Tibial nerve (tissue), 4 donors: Measurements from ENCODE around the gene FOXJ3. TPM values are rescaled to one million over a fixed set of nuclear protein-coding genes. Genes with fewer than 3 reads are reported as not detected.

Source experiments
- DNase-seq, 2 donors: peaks; one replicate each; pipeline ENCODE4 v3.0.0-alpha.2; 2019; ENCODE audit warnings: low spot score in 2 of 2
- H3K27ac ChIP-seq, 4 donors: fragments of 200-600 bp; sonication (generic) in 3 of 4; one replicate each; pipeline ENCODE4 v1.5.1; 2017 to 2019; ENCODE audit warnings: mild to moderate bottlenecking in 1 of 4
- H3K27me3 ChIP-seq, 2 donors: fragments of 200-600 bp; sonication (generic) in 1 of 2; one replicate each; pipeline versions ENCODE4 v1.5.1 to v1.6.0; 2017 to 2019
- H3K36me3 ChIP-seq, 3 donors: fragments of 200-600 bp; sonication (generic); one replicate each; pipeline ENCODE4 v1.5.1; 2018 to 2019
- H3K4me1 ChIP-seq, 4 donors: fragments of 200-600 bp; sonication (generic) in 3 of 4; one replicate each; pipeline ENCODE4 v1.5.1; 2017 to 2019
- H3K4me3 ChIP-seq, 4 donors: fragments of 200-600 bp; sonication (generic) in 3 of 4; one replicate each; pipeline ENCODE4 v1.5.1; 2017 to 2019; ENCODE audit warnings: mild to moderate bottlenecking in 1 of 4, moderate library complexity in 1 of 4
- H3K9me3 ChIP-seq, 4 donors: fragments of 200-600 bp; sonication (generic) in 3 of 4; one replicate each; pipeline ENCODE4 v1.5.1; 2017 to 2019
- CTCF ChIP-seq, 5 experiments: fragments of 200-600 bp in 3 of 5; fragments of 450-650 bp in 2 of 5; sonication (generic) in 3 of 5; IDR thresholded peaks; one replicate each; pipeline ENCODE4 v1.5.1; 2016 to 2019; ENCODE audit warnings: antibody characterized with exemption in 5 of 5, mild to moderate bottlenecking in 3 of 5, moderate library complexity in 2 of 5
- EP300 ChIP-seq, 2 donors: sonication (generic); formaldehyde crosslinking; IDR thresholded peaks; one replicate each; pipeline ENCODE4 v1.6.1; 2017; ENCODE audit warnings: antibody characterized with exemption in 2 of 2, mild to moderate bottlenecking in 1 of 2
- POLR2A ChIP-seq, 2 donors: fragments of 450-650 bp; IDR thresholded peaks; one replicate each; pipeline ENCODE4 v1.6.1; 2017; ENCODE audit warnings: antibody characterized with exemption in 2 of 2, mild to moderate bottlenecking in 2 of 2, moderate library complexity in 2 of 2
- WGBS, 2 donors: methylation state at CpG; one replicate each; pipeline ENCODE4 v1.1.5; 2018; 5-methylcytosine and 5-hydroxymethylcytosine counted together
- total RNA-seq, 4 donors: library from RNA; depleted of rRNA; stranded (reverse); fragments of >200 nt; gene quantifications; one replicate each; pipeline ENCODE4 v1.1.0, GENCODE V29; 2016

FOXJ3 gene
- total RNA-seq, 4 donors from 2014 or later, result 42.7 to 68.1 (median 64.5) TPM

GRCh38 chr1:42189931-42190853 lies 144.8 kb downstream of the FOXJ3 start:
- H3K4me3 ChIP-seq, result no peak overlapping the region
- DNase-seq, result no peak
- peaks cover 0 to 6% (median 0%) of the 10 kb centered on the region in 4 donors for H3K4me1 ChIP-seq
- H3K36me3 ChIP-seq, result peaks cover 0 to 62% (median 3%) of the 10 kb centered on the region in 3 donors
- 85 to 88% methylated on average over 6 of the region's 6 CpGs for WGBS, 2 donors
- no peaks in the 10 kb centered on the region for H3K9me3 ChIP-seq
- TF ChIP-seq EP300 (IDR thresholded peaks at IDR 0.05), result no peak
- no peak for TF ChIP-seq CTCF (IDR thresholded peaks at IDR 0.05)
- TF ChIP-seq POLR2A (IDR thresholded peaks at IDR 0.05), result no peak
- H3K27me3 ChIP-seq, result no peaks in the 10 kb centered on the region
- no peak overlapping the region for H3K27ac ChIP-seq

- peaks cover 0 to 57% (median 3%) of the 10 kb centered on the region in 3 donors for H3K36me3 ChIP-seq
- H3K27ac ChIP-seq, result peak overlapping the region in 1 of 4 donors; percentile 18
Measured at GRCh38 chr1:42186152-42186551, 148.9 kb downstream of the FOXJ3 start.

GRCh38 chr1:42184616-42185015 lies 150.4 kb downstream of the FOXJ3 start:
- Histone ChIP-seq H3K36me3 (peaks cover 0 to 49% (median 3%) of the 10 kb centered on the region in 3 donors), H3K27me3 (no peaks in the 10 kb centered on the region), H3K9me3 (no peaks in the 10 kb centered on the region), H3K27ac (no peak overlapping the region), H3K4me1 (peaks cover 0 to 14% (median 0%) of the 10 kb centered on the region in 4 donors), H3K4me3 (no peak overlapping the region)
- 89 to 90% methylated on average over 3 of the region's 3 CpGs for WGBS, 2 donors
- TF ChIP-seq POLR2A (IDR thresholded peaks at IDR 0.05) (no peak), CTCF (IDR thresholded peaks at IDR 0.05) (no peak), EP300 (IDR thresholded peaks at IDR 0.05) (no peak)
- no peak for DNase-seq

More at GRCh38 chr1:42186152-42186551, 148.9 kb downstream of the FOXJ3 start:
- Histone ChIP-seq H3K27me3 (no peaks in the 10 kb centered on the region), H3K4me3 (no peak overlapping the region), H3K9me3 (no peaks in the 10 kb centered on the region), H3K4me1 (peaks cover 0 to 6% (median 0%) of the 10 kb centered on the region in 4 donors)
- no peak for TF ChIP-seq CTCF (IDR thresholded peaks at IDR 0.05)
- no peak for TF ChIP-seq POLR2A (IDR thresholded peaks at IDR 0.05)
- TF ChIP-seq EP300 (IDR thresholded peaks at IDR 0.05), result no peak
- WGBS, 2 donors, result 67 to 68% methylated on average over 3 of the region's 3 CpGs
- DNase-seq, result no peak

GRCh38 chr1:42183957-42184268 lies 151.1 kb downstream of the FOXJ3 start:
- Histone ChIP-seq H3K9me3 (no peaks in the 10 kb centered on the region), H3K36me3 (peaks cover 0 to 45% (median 3%) of the 10 kb centered on the region in 3 donors), H3K4me1 (peaks cover 0 to 21% (median 0%) of the 10 kb centered on the region in 4 donors), H3K27me3 (no peaks in the 10 kb centered on the region), H3K27ac (no peak overlapping the region), H3K4me3 (no peak overlapping the region)
- no peak for TF ChIP-seq POLR2A (IDR thresholded peaks at IDR 0.05)
- no peak for TF ChIP-seq CTCF (IDR thresholded peaks at IDR 0.05)
- TF ChIP-seq EP300 (IDR thresholded peaks at IDR 0.05), result no peak
- 94 to 95% methylated on average over 6 of the region's 6 CpGs for WGBS, 2 donors
- DNase-seq, result no peak
